HepG2 (cell line): ENCODE measurements around the gene NUDT8. TPM values are rescaled to one million over a fixed set of nuclear protein-coding genes. Genes with fewer than 3 reads are reported as not detected.

Experiments used
- ATAC-seq: fragments of 200-7000 bp; cut with Tn5 transposase; 3 replicates; pipeline ENCODE4 v1.9.1; 2020; ENCODE audit warnings: mild to moderate bottlenecking, moderate library complexity
- BruUV-seq: library from RNA; stranded (reverse); fragments of 400-500 nt; replicated peaks from 2 replicates; lab custom pipeline; 2021; lab: Mats Ljungman, UMichigan
- CTCF ChIA-PET: fragments of 300-600 bp; formaldehyde crosslinking; extraction: SDS; loops from one replicate; lab custom pipeline; 2021; ENCODE audit warnings: low total read pairs, inconsistent platforms, low intra/inter-chr PET ratio; lab: Yijun Ruan, JAX
- POLR2A ChIA-PET: fragments of 350-600 bp; sonication (Branson Sonifier 250); formaldehyde crosslinking; loops from one replicate; lab custom pipeline; 2020; ENCODE audit warnings: antibody characterized with exemption, inconsistent platforms; lab: Yijun Ruan, JAX
- DNase-seq: peaks from one replicate; pipeline ENCODE4 v3.0.0-alpha.2; 2015; ENCODE audit warnings: low spot score
- FAIRE-seq: peaks from 3 replicates; lab custom pipeline; 2011; peaks lifted over from hg19 to GRCh38; lab: Jason Lieb, UNC
- H2AFZ ChIP-seq: one replicate; pipeline ENCODE4 v1.6.1; 2011; ENCODE audit warnings: low read length, inconsistent platforms
- H3K27ac ChIP-seq: fragments of 300-600 bp; 3 replicates; pipeline ENCODE4 v1.8.0; 2011; ENCODE audit warnings: mixed run types, mild to moderate bottlenecking, mixed read lengths, low read length, inconsistent platforms; ENCODE audit not compliant: insufficient read depth; ENCODE audit errors: extremely low read length
- H3K27me3 ChIP-seq, 2 experiments: fragments of 200-600 bp in 1 of 2; 2 replicates in 1 of 2; 3 replicates in 1 of 2; pipeline versions ENCODE4 v1.6.0 to v1.8.0; 2011; ENCODE audit warnings: low read length in 2 of 2, mild to moderate bottlenecking in 2 of 2, moderate library complexity in 2 of 2, inconsistent platforms in 1 of 2; ENCODE audit not compliant: insufficient read depth in 2 of 2, control insufficient read depth in 1 of 2
- H3K36me3 ChIP-seq, 2 experiments: fragments of 200-600 bp in 1 of 2; replicated peaks in 1 of 2; 2 replicates in 1 of 2; 3 replicates in 1 of 2; pipeline versions ENCODE4 v1.5.1 to v1.8.0; 2011; ENCODE audit warnings: low read length in 2 of 2, inconsistent platforms in 1 of 2; ENCODE audit not compliant: insufficient read depth in 2 of 2, control insufficient read depth in 1 of 2
- H3K4me1 ChIP-seq: 2 replicates; pipeline ENCODE4 v1.5.1; 2012; ENCODE audit warnings: low read length, inconsistent platforms; ENCODE audit not compliant: insufficient read depth
- H3K4me2 ChIP-seq: 2 replicates; pipeline ENCODE4 v1.6.0; 2011; ENCODE audit warnings: low read depth, low read length, inconsistent platforms
- H3K4me3 ChIP-seq, 3 experiments: fragments of 200-600 bp in 1 of 3; sonication (generic), shearing (Covaris generic) in 1 of 3; replicated peaks in 1 of 3; 2 replicates each; pipeline ENCODE4 v1.5.1; 2011 to 2016; ENCODE audit warnings: low read length in 3 of 3, inconsistent platforms in 2 of 3, low read depth in 2 of 3, mild to moderate bottlenecking in 2 of 3, control low read depth in 1 of 3, mixed read lengths in 1 of 3; ENCODE audit not compliant: insufficient read depth in 1 of 3
- H3K79me2 ChIP-seq: one replicate; pipeline ENCODE4 v1.6.1; 2011; ENCODE audit warnings: low read length, inconsistent platforms; ENCODE audit not compliant: insufficient read depth
- H3K9ac ChIP-seq: 2 replicates; pipeline ENCODE4 v1.6.0; 2011; ENCODE audit warnings: mild to moderate bottlenecking, low read depth, low read length, inconsistent platforms; ENCODE audit not compliant: insufficient read depth
- H3K9me3 ChIP-seq: 2 replicates; pipeline ENCODE4 v1.5.1; 2012; ENCODE audit warnings: mild to moderate bottlenecking, low read length
- H4K20me1 ChIP-seq: 2 replicates; pipeline ENCODE4 v1.6.0; 2011; ENCODE audit warnings: inconsistent platforms, mild to moderate bottlenecking, low read length, moderate library complexity; ENCODE audit not compliant: insufficient read depth
- ARID2 ChIP-seq: sonication (generic); formaldehyde crosslinking; IDR thresholded peaks from 2 replicates; pipeline ENCODE4 v1.8.1; 2022; ENCODE audit warnings: mild to moderate bottlenecking, missing genetic modification reagents, borderline replicate concordance
- IRX3 ChIP-seq: sonication (generic); formaldehyde crosslinking; IDR thresholded peaks from 2 replicates; pipeline ENCODE4 v1.8.1; 2023; ENCODE audit warnings: mild to moderate bottlenecking, low read depth, missing genetic modification reagents, borderline replicate concordance
- KDM5A ChIP-seq: fragments of 200-600 bp; sonication (generic); IDR thresholded peaks from 2 replicates; pipeline ENCODE4 v1.7.0; 2018; ENCODE audit warnings: antibody characterized with exemption, mild to moderate bottlenecking, low read length, borderline replicate concordance
- RARG ChIP-seq: sonication (generic); formaldehyde crosslinking; IDR thresholded peaks from 2 replicates; pipeline ENCODE4 v1.4.0; 2020; ENCODE audit warnings: low read depth, mild to moderate bottlenecking, missing genetic modification reagents
- REXO4 ChIP-seq: sonication (generic); formaldehyde crosslinking; IDR thresholded peaks from 2 replicates; pipeline ENCODE4 v1.8.0; 2022; ENCODE audit warnings: missing genetic modification reagents, mild to moderate bottlenecking, borderline replicate concordance
- TGIF2 ChIP-seq: IDR thresholded peaks from 2 replicates; pipeline ENCODE4 v1.6.1; 2016; ENCODE audit warnings: control low read depth, missing compliant biosample characterization
- XBP1 ChIP-seq: sonication (generic); formaldehyde crosslinking; IDR thresholded peaks from 2 replicates; pipeline ENCODE4 v1.5.0; 2020; ENCODE audit warnings: missing genetic modification reagents
- ZKSCAN8 ChIP-seq: IDR thresholded peaks from 2 replicates; pipeline ENCODE4 v1.6.1; 2016; ENCODE audit warnings: borderline replicate concordance, missing genetic modification reagents, missing compliant biosample characterization
- ZNF530 ChIP-seq: sonication (generic); formaldehyde crosslinking; IDR thresholded peaks from 2 replicates; pipeline ENCODE4 v1.5.0; 2020; ENCODE audit warnings: low read depth, mild to moderate bottlenecking, missing genetic modification reagents
- ZNF572 ChIP-seq: sonication (generic); formaldehyde crosslinking; IDR thresholded peaks from 2 replicates; pipeline ENCODE4 v1.5.1; 2020; ENCODE audit warnings: mild to moderate bottlenecking, missing genetic modification reagents
- ZSCAN22 ChIP-seq: sonication (generic); formaldehyde crosslinking; IDR thresholded peaks from 2 replicates; pipeline ENCODE4 v1.4.0; 2020; ENCODE audit warnings: mild to moderate bottlenecking, missing genetic modification reagents
- WGBS: methylation state at CpG from one replicate; pipeline ENCODE4 v1.1.6; 2017; ENCODE audit warnings: low lambda C conversion rate; 5-methylcytosine and 5-hydroxymethylcytosine counted together
- in situ Hi-C: cut with HindIII; loops from 2 replicates; pipeline ENCODE4 v1.10.0; 2017; ENCODE audit warnings: low pct_unique_long_range_greater_than_20kb; ENCODE audit not compliant: extremely low pct_ligation_motif_present
- intact Hi-C: fragments of 100-400 bp; cut with micrococcal nuclease; formaldehyde crosslinking; loops from one replicate; pipeline ENCODE4 v1.10.0; 2022; ENCODE audit not compliant: unreplicated experiment
- polyA plus RNA-seq, 8 experiments: library from polyadenylated mRNA; depleted of rRNA in 3 of 8; stranded (reverse) in 7 of 8; unstranded in 1 of 8; fragments of >200 nt; fragmentation: Illumina TruSeq in 4 of 8; extraction: Trizol in 4 of 8; gene quantifications; 2 replicates each; pipeline versions ENCODE4 v1.2.1 to v1.2.3, GENCODE V29; 2011 to 2016; ENCODE audit warnings: low read depth in 4 of 8, missing spikeins in 1 of 8, mixed read lengths in 1 of 8; ENCODE audit not compliant: insufficient read depth in 1 of 8
- total RNA-seq, 5 experiments: library from RNA; depleted of rRNA; stranded (reverse); fragments of >200 nt; fragmentation: Illumina TruSeq; extraction: Trizol; gene quantifications; 2 replicates each; pipeline ENCODE4 v1.2.3, GENCODE V29; 2016; ENCODE audit warnings: low read depth in 1 of 5
- TF ChIP-seq, protein P1 (sequence below): IDR thresholded peaks from 2 replicates; pipeline ENCODE4 v1.6.1; 2016; ENCODE audit warnings: control low read depth
- TF ChIP-seq, protein P2 (sequence below): sonication (generic); formaldehyde crosslinking; conservative IDR thresholded peaks from 2 replicates; pipeline ENCODE4 v1.4.0; 2020; ENCODE audit warnings: mild to moderate bottlenecking, missing genetic modification reagents, moderate library complexity
- TF ChIP-seq, protein P3 (sequence below): IDR thresholded peaks from 2 replicates; pipeline ENCODE4 v1.6.1; 2016; ENCODE audit warnings: low read depth, borderline replicate concordance
- TF ChIP-seq, protein P4 (sequence below): sonication (generic); formaldehyde crosslinking; IDR thresholded peaks from 2 replicates; pipeline ENCODE4 v1.5.1; 2020; ENCODE audit warnings: mild to moderate bottlenecking, missing genetic modification reagents, moderate library complexity
- TF ChIP-seq, protein P5 (sequence below), 2 experiments: sonication (generic) in 1 of 2; formaldehyde crosslinking in 1 of 2; IDR thresholded peaks; 2 replicates each; pipeline versions ENCODE4 v1.4.0 to v1.6.1; 2018 to 2020; ENCODE audit warnings: missing genetic modification reagents in 2 of 2, borderline replicate concordance in 1 of 2, low read depth in 1 of 2, mild to moderate bottlenecking in 1 of 2, missing biosample characterization in 1 of 2

The NUDT8 gene
- total and polyA plus RNA-seq, 2 of the 13 experiments (the other 11 are each of a cell fraction or from before 2014, with no cell fraction given) = 6.7 to 25.8 TPM

DNA sequence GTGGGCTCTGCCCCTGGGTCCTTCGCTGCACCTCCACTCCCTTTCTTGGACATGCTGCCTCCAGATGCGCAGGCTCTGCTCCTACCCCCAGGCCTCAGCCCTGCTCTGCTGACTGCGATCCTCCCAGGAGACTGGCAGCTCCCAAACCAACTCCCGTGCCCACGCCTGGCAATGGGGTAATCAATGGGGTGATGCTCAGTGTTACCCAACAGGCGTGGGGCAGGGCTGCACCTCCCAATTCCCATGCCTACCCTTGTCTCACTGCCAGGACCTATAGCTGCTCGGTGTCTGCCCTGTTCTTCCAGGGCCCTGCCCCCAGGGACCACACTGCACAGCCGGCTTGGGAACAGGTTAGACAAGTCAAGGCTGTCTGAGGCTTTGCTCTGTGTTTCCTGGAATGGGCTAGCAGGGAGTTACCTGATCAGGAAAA lies 44.7 kb upstream of the NUDT8 start, which contains the start of gene ALDH3B2 (continued):
- no peak for TF ChIP-seq ZNF572 (CRISPR knock-in tag)
- TF ChIP-seq ARID2 (CRISPR knock-in tag) = no peak
- TF ChIP-seq ZKSCAN8 = no peak
- TF ChIP-seq KDM5A = no peak
- no peak for TF ChIP-seq REXO4 (CRISPR knock-in tag)
- TF ChIP-seq, protein P1, sequence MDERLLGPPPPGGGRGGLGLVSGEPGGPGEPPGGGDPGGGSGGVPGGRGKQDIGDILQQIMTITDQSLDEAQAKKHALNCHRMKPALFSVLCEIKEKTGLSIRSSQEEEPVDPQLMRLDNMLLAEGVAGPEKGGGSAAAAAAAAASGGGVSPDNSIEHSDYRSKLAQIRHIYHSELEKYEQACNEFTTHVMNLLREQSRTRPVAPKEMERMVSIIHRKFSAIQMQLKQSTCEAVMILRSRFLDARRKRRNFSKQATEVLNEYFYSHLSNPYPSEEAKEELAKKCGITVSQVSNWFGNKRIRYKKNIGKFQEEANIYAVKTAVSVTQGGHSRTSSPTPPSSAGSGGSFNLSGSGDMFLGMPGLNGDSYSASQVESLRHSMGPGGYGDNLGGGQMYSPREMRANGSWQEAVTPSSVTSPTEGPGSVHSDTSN (CRISPR knock-in tag) = no peak
- no peak for TF ChIP-seq ZSCAN22

DNA sequence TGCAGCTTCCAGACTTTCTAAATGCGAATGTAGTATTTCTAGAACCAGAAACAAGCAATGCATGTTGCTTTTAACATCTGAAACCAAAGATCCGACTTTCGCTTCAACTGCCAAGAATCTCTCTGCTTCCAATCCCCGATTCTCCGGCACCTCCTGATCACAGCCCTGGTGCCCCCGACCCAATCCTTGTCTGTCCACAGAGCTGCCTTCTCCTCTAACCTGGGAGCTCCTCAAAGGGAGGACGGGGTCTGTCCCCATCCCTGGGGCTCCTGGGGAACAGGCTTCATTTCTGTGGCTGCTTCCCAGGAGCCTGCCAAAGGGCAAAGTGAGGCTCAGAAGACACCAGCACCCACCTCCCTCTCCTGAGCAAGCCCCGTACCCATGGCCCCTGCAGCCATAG lies 44.2 kb upstream of the NUDT8 start:
- H3K27ac ChIP-seq = no peak overlapping the region
- 8% methylated on average over 7 of the region's 8 CpGs for WGBS
- no peaks in the 10 kb centered on the region for H3K36me3 ChIP-seq
- H3K79me2 ChIP-seq = no peaks in the 10 kb centered on the region
- H4K20me1 ChIP-seq = no peaks in the 10 kb centered on the region
- H3K9me3 ChIP-seq = no peaks in the 10 kb centered on the region
- POLR2A ChIA-PET = no interaction called here
- FAIRE-seq (no peak), ATAC-seq (no peak), DNase-seq (no peak)
- in situ Hi-C loops (loop anchor here (25.0 kb wide), 1 partner anchor 113 kb away; no protein-coding TSS in a partner anchor), intact Hi-C loops (no loop called here)
- H3K4me2 ChIP-seq = no peak overlapping the region
- H2AFZ ChIP-seq = no peak overlapping the region
- BruUV-seq = no TSS peak
- peaks cover 2 to 25% of the 10 kb centered on the region in 2 experiments; a peak in 3 of 5 replicates for H3K27me3 ChIP-seq
- no peak overlapping the region for H3K9ac ChIP-seq
- no peak overlapping the region for H3K4me3 ChIP-seq
- no peaks in the 10 kb centered on the region for H3K4me1 ChIP-seq
- CTCF ChIA-PET = no interaction called here
- TF ChIP-seq XBP1 (CRISPR knock-in tag) (no peak), IRX3 (CRISPR knock-in tag) (no peak), RARG (CRISPR knock-in tag) (no peak), ZNF530 (CRISPR knock-in tag) (no peak), TGIF2 (no peak)
- TF ChIP-seq, protein P2, sequence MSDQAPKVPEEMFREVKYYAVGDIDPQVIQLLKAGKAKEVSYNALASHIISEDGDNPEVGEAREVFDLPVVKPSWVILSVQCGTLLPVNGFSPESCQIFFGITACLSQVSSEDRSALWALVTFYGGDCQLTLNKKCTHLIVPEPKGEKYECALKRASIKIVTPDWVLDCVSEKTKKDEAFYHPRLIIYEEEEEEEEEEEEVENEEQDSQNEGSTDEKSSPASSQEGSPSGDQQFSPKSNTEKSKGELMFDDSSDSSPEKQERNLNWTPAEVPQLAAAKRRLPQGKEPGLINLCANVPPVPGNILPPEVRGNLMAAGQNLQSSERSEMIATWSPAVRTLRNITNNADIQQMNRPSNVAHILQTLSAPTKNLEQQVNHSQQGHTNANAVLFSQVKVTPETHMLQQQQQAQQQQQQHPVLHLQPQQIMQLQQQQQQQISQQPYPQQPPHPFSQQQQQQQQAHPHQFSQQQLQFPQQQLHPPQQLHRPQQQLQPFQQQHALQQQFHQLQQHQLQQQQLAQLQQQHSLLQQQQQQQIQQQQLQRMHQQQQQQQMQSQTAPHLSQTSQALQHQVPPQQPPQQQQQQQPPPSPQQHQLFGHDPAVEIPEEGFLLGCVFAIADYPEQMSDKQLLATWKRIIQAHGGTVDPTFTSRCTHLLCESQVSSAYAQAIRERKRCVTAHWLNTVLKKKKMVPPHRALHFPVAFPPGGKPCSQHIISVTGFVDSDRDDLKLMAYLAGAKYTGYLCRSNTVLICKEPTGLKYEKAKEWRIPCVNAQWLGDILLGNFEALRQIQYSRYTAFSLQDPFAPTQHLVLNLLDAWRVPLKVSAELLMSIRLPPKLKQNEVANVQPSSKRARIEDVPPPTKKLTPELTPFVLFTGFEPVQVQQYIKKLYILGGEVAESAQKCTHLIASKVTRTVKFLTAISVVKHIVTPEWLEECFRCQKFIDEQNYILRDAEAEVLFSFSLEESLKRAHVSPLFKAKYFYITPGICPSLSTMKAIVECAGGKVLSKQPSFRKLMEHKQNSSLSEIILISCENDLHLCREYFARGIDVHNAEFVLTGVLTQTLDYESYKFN = no peak
- TF ChIP-seq, protein P3, sequence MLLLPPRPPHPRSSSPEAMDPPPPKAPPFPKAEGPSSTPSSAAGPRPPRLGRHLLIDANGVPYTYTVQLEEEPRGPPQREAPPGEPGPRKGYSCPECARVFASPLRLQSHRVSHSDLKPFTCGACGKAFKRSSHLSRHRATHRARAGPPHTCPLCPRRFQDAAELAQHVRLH (CRISPR knock-in tag) = no peak
- TF ChIP-seq, protein P4, sequence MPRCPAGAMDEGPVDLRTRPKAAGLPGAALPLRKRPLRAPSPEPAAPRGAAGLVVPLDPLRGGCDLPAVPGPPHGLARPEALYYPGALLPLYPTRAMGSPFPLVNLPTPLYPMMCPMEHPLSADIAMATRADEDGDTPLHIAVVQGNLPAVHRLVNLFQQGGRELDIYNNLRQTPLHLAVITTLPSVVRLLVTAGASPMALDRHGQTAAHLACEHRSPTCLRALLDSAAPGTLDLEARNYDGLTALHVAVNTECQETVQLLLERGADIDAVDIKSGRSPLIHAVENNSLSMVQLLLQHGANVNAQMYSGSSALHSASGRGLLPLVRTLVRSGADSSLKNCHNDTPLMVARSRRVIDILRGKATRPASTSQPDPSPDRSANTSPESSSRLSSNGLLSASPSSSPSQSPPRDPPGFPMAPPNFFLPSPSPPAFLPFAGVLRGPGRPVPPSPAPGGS (CRISPR knock-in tag) = no peak
- TF ChIP-seq, protein P5, sequence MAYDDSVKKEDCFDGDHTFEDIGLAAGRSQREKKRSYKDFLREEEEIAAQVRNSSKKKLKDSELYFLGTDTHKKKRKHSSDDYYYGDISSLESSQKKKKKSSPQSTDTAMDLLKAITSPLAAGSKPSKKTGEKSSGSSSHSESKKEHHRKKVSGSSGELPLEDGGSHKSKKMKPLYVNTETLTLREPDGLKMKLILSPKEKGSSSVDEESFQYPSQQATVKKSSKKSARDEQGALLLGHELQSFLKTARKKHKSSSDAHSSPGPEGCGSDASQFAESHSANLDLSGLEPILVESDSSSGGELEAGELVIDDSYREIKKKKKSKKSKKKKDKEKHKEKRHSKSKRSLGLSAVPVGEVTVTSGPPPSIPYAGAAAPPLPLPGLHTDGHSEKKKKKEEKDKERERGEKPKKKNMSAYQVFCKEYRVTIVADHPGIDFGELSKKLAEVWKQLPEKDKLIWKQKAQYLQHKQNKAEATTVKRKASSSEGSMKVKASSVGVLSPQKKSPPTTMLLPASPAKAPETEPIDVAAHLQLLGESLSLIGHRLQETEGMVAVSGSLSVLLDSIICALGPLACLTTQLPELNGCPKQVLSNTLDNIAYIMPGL (CRISPR knock-in tag; IDR thresholded peaks at IDR 0.05; ENCODE audit: borderline replicate concordance in 1 of 2, low read depth in 1 of 2) = no peak
